Erythroblast (primary cell): ENCODE results near the gene COA6.

ENCODE experiments used
- GATA1 ChIP-seq: IDR thresholded peaks from 2 replicates; pipeline ENCODE4 v1.6.1; 2011; ENCODE audit warnings: low read depth, mild to moderate bottlenecking, control low read depth, low read length, moderate library complexity
- POLR2A ChIP-seq: IDR thresholded peaks from 2 replicates; pipeline ENCODE4 v1.6.1; 2011; ENCODE audit warnings: mild to moderate bottlenecking, low read length

GRCh38 chr1:234396092-234396491 is 22.8 kb downstream of the COA6 start:
- TF ChIP-seq POLR2A = no peak
- no peak for TF ChIP-seq GATA1
